Left lung (tissue), 10 donors: ENCODE data around the gene HSF2BP. TPM values are rescaled to one million over a fixed set of nuclear protein-coding genes. Genes with fewer than 3 reads are reported as not detected.

Experiments used
- ATAC-seq: fragments of 200-7000 bp; cut with Tn5 transposase; one replicate; pipeline ENCODE4 v1.9.1; 2020; ENCODE audit warnings: moderate library complexity
- DNase-seq, 4 donors: peaks; one replicate each; pipeline ENCODE4 v3.0.0-alpha.2; 2013 to 2020
- H3K27ac ChIP-seq, 2 donors: fragments of 200-600 bp; sonication (generic) in 1 of 2; one replicate each; pipeline versions ENCODE4 v1.5.0 to v1.8.0; 2020 to 2021
- H3K27me3 ChIP-seq, 2 donors: fragments of 200-600 bp; sonication (generic) in 1 of 2; one replicate each; pipeline versions ENCODE4 v1.5.0 to v1.8.0; 2020 to 2021
- H3K36me3 ChIP-seq, 2 donors: fragments of 200-600 bp; sonication (generic) in 1 of 2; one replicate each; pipeline versions ENCODE4 v1.5.0 to v1.8.0; 2020 to 2021
- H3K4me1 ChIP-seq, 2 donors: fragments of 200-600 bp; one replicate each; pipeline ENCODE4 v1.8.0; 2021
- H3K4me3 ChIP-seq, 2 donors: fragments of 200-600 bp; sonication (generic) in 1 of 2; one replicate each; pipeline versions ENCODE4 v1.5.0 to v1.8.0; 2020 to 2021; ENCODE audit warnings: mild to moderate bottlenecking in 1 of 2
- H3K9me3 ChIP-seq, 2 donors: fragments of 200-600 bp; sonication (generic) in 1 of 2; one replicate each; pipeline versions ENCODE4 v1.5.0 to v1.8.0; 2020 to 2021
- CTCF ChIP-seq, 2 donors: fragments of 200-600 bp; sonication (generic) in 1 of 2; IDR thresholded peaks; one replicate each; pipeline versions ENCODE4 v1.5.0 to v1.8.0; 2021; ENCODE audit warnings: antibody characterized with exemption in 2 of 2
- intact Hi-C, 2 donors: fragments of 100-400 bp; cut with DNase I; formaldehyde crosslinking; loops; one replicate each; pipeline versions ENCODE4 v1.11.2 to v1.14.2; 2022
- polyA plus RNA-seq, 6 donors: library from polyadenylated mRNA; unstranded; fragments of 120-200 nt; gene quantifications; one replicate each; pipeline ENCODE4 v1.2.1, GENCODE V29; 2013; ENCODE audit not compliant: insufficient read length in 6 of 6
- total RNA-seq, 2 donors: library from RNA; stranded (reverse); fragmentation: NEBNext Ultra II Directional; extraction: Animal tissue kit (Norgen Biotek cat#: 25700); gene quantifications; one replicate each; pipeline ENCODE4 v1.2.1, GENCODE V29; 2021
- donor health status: DM: no; HTN: yes; CAD: no.
- donor health status: DM: no; HTN: no; CAD: no.

HSF2BP gene
- total and polyA plus RNA-seq, 8 donors, result 0.29 to 1.7 (median 1.2) TPM

GRCh38 chr21:43585514-43585913 is 73.8 kb downstream of the HSF2BP start:
- Histone ChIP-seq H3K27ac (peak overlapping the region; percentile 65 to 70), H3K36me3 (no peaks in the 10 kb centered on the region), H3K27me3 (no peaks in the 10 kb centered on the region), H3K4me1 (peaks cover 11 to 19% of the 10 kb centered on the region in 2 donors), H3K9me3 (no peaks in the 10 kb centered on the region), H3K4me3 (no peak overlapping the region)
- intact Hi-C loops, result no loop called here
- no peak for DNase-seq
- peak; percentile 49 for ATAC-seq
- TF ChIP-seq CTCF (IDR thresholded peaks at IDR 0.05), result no peak

DNA sequence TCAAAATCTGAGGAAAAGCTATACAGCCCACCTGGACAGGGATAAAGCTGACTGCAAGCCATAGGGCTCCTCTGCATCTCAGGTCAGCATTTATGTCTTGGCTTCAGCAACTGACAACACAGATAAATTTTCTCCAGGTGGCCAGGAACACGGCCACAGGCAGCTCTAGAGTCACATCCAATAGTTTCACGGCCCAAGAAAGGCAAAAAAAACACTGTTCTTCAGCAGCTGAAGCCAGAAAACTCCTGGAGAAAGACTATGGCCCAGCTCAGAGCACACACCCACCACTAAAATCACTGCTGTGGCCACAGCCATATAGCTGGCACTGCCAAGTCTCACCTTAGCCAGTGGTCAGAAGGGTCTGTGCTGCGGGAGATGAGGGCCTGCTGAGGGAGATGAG is 77.8 kb downstream of the HSF2BP start:
- Histone ChIP-seq H3K4me3 (no peak overlapping the region), H3K4me1 (peaks cover 7 to 13% of the 10 kb centered on the region in 2 donors), H3K9me3 (no peaks in the 10 kb centered on the region), H3K36me3 (no peaks in the 10 kb centered on the region), H3K27ac (no peak overlapping the region), H3K27me3 (no peaks in the 10 kb centered on the region)
- intact Hi-C loops, result no loop called here
- no peak for ATAC-seq
- no peak for DNase-seq
- TF ChIP-seq CTCF (IDR thresholded peaks at IDR 0.05), result no peak

- TF ChIP-seq CTCF (IDR thresholded peaks at IDR 0.05), result no peak
- Histone ChIP-seq H3K4me3 (no peak overlapping the region), H3K27ac (no peak overlapping the region), H3K4me1 (peaks cover 0 to 15% of the 10 kb centered on the region in 2 donors), H3K36me3 (no peaks in the 10 kb centered on the region), H3K9me3 (no peaks in the 10 kb centered on the region), H3K27me3 (no peaks in the 10 kb centered on the region)
- intact Hi-C loops, result no loop called here
- ATAC-seq (no peak), DNase-seq (peak in 2 of 4 donors; percentile 37 to 45)
Measured at GRCh38 chr21:43578677-43579303, 80.5 kb downstream of the HSF2BP start.

GRCh38 chr21:43575473-43575844 is 83.8 kb downstream of the HSF2BP start:
- intact Hi-C loops, result no loop called here
- TF ChIP-seq CTCF (IDR thresholded peaks at IDR 0.05), result no peak
- Histone ChIP-seq H3K4me3 (no peak overlapping the region), H3K36me3 (no peaks in the 10 kb centered on the region), H3K4me1 (peaks cover 0 to 15% of the 10 kb centered on the region in 2 donors), H3K27ac (peak overlapping the region in 1 of 2 donors; percentile 57), H3K27me3 (no peaks in the 10 kb centered on the region), H3K9me3 (no peaks in the 10 kb centered on the region)
- DNase-seq (peak in 2 of 4 donors; percentile 38 to 63), ATAC-seq (peak; percentile 55)

- Histone ChIP-seq H3K27me3 (no peaks in the 10 kb centered on the region), H3K27ac (peak overlapping the region in 1 of 2 donors; percentile 57), H3K4me3 (no peak overlapping the region), H3K4me1 (peaks cover 0 to 15% of the 10 kb centered on the region in 2 donors), H3K9me3 (no peaks in the 10 kb centered on the region), H3K36me3 (no peaks in the 10 kb centered on the region)
- TF ChIP-seq CTCF (IDR thresholded peaks at IDR 0.05), result no peak
- ATAC-seq, result peak; percentile 63
- intact Hi-C loops, result no loop called here
- peak in 2 of 4 donors; percentile 73 to 83 for DNase-seq
Measured at GRCh38 chr21:43574741-43575472, 84.4 kb downstream of the HSF2BP start.
